NB4 (cell line): ENCODE data around the gene EWSR1.

Experiments used
- MYC ChIP-seq: IDR thresholded peaks from 2 replicates; pipeline ENCODE4 v1.6.1; 2011; ENCODE audit warnings: low read depth, low read length
- POLR2A ChIP-seq: IDR thresholded peaks from 2 replicates; pipeline ENCODE4 v1.6.1; 2011; ENCODE audit warnings: mild to moderate bottlenecking; ENCODE audit not compliant: insufficient read length; ENCODE audit errors: extremely low read depth
- TF ChIP-seq, protein P1 (sequence below): IDR thresholded peaks from one replicate; pipeline ENCODE4 v1.5.1; 2012; ENCODE audit warnings: low read depth, low read length

DNA sequence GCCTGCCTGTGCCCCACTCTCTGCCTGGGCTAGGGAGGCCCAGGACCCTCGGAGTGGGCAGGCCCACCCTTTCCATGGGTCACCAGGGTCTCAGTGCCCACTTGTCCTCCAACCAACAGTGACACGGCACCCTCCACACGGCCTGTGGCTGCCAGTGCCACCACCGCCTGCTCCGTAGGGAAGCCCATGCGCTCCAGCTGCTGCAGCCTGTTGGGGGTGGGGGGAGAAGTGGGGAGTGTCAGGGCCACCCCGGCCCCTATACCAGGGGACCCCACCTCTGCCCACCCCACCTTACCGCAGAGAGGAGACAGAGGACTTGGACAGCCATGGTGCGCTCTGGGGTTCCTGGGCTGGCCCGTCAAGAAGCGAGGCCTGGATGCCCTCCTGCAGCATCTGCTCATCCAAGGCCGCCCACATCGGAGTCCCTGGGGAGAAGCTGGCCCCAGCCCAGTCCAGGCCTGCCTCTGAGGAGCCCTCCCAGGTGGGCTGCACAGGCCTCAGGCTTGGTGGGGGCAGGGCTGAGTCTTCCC is 8.0 kb upstream of the EWSR1 start:
- TF ChIP-seq, protein P1, sequence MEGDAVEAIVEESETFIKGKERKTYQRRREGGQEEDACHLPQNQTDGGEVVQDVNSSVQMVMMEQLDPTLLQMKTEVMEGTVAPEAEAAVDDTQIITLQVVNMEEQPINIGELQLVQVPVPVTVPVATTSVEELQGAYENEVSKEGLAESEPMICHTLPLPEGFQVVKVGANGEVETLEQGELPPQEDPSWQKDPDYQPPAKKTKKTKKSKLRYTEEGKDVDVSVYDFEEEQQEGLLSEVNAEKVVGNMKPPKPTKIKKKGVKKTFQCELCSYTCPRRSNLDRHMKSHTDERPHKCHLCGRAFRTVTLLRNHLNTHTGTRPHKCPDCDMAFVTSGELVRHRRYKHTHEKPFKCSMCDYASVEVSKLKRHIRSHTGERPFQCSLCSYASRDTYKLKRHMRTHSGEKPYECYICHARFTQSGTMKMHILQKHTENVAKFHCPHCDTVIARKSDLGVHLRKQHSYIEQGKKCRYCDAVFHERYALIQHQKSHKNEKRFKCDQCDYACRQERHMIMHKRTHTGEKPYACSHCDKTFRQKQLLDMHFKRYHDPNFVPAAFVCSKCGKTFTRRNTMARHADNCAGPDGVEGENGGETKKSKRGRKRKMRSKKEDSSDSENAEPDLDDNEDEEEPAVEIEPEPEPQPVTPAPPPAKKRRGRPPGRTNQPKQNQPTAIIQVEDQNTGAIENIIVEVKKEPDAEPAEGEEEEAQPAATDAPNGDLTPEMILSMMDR: no peak
- no peak for TF ChIP-seq POLR2A
- TF ChIP-seq MYC: no peak
